ENCODE measurements around the gene HCST. TPM values are rescaled to one million over a fixed set of nuclear protein-coding genes. Genes with fewer than 3 reads are reported as not detected.
A peak's percentile ranks its signal among the peaks of the same experiment; 100 is the strongest.
"Not testable (repeated sequence)": the region's sequence is repeated elsewhere in the genome, so short reads cannot be mapped to it uniquely, and the experiment has no call there.

HCST gene
- total RNA-seq, 4 donors from 2014 or later, result 1.3 TPM; not detected in 3

- Histone ChIP-seq H3K9me3 (no peaks in the 10 kb centered on the region), H3K27ac (no peak overlapping the region), H3K4me1 (peaks cover 0 to 8% (median 0%) of the 10 kb centered on the region in 3 donors), H3K27me3 (peaks cover 0 to 87% (median 6%) of the 10 kb centered on the region in 4 donors), H3K4me3 (no peak overlapping the region), H3K36me3 (no peaks in the 10 kb centered on the region)
- intact Hi-C loops (cut with DNase I), result no loop called here
- DNase-seq, result no peak
- TF ChIP-seq POLR2A (IDR thresholded peaks at IDR 0.05), result no peak
- TF ChIP-seq, protein P1, sequence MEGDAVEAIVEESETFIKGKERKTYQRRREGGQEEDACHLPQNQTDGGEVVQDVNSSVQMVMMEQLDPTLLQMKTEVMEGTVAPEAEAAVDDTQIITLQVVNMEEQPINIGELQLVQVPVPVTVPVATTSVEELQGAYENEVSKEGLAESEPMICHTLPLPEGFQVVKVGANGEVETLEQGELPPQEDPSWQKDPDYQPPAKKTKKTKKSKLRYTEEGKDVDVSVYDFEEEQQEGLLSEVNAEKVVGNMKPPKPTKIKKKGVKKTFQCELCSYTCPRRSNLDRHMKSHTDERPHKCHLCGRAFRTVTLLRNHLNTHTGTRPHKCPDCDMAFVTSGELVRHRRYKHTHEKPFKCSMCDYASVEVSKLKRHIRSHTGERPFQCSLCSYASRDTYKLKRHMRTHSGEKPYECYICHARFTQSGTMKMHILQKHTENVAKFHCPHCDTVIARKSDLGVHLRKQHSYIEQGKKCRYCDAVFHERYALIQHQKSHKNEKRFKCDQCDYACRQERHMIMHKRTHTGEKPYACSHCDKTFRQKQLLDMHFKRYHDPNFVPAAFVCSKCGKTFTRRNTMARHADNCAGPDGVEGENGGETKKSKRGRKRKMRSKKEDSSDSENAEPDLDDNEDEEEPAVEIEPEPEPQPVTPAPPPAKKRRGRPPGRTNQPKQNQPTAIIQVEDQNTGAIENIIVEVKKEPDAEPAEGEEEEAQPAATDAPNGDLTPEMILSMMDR (IDR thresholded peaks at IDR 0.05), result no peak
- WGBS, 2 donors, result 73 to 81% methylated on average over 3 to 5 of the region's 5 CpGs
These were observed 39.3 kb upstream of the HCST start for GRCh38 chr19:35863018-35863417.

DNA sequence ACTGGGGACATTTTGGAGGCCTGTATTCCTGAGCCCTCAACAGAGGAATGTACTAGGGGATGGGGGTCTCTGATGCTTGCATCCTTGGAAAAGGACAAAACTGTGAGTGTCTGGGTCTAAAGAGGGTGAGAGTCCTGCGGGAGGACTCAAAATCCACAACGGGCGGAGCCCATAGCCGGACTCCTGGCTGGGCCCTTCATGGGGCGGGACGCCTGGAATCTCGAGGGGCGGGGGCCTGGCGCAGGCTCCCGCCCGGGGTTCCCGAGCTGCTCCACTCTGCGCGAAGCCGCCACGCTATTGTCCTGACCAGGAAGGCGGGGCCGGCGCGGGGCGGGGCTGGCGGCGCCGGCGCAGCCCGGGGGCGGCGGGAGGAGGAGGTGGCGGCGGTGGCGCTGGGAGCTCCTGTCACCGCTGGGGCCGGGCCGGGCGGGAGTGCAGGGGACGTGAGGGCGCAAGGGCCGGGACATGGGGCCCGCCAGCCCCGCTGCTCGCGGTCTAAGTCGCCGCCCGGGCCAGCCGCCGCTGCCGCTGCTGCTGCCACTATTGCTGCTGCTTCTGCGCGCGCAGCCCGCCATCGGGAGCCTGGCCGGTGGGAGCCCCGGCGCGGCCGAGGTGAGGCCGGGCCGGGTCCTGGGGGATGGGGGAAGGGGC, 34.0 kb upstream of the HCST start, which contains the start of gene APLP1:
Gene APLP1, plus strand, starts transcription at position 403 of the 651 bp plus-strand sequence. Its CDS starts 63 bp downstream, at position 466.
- DNase-seq, result no peak
- H3K4me3 ChIP-seq, result peak within 1 kb of the TSS; percentile 19 to 72 (median 44)
- peaks cover 0 to 75% (median 0%) of the 10 kb centered on the region in 4 donors for H3K27me3 ChIP-seq
- peaks cover 17 to 25% (median 17%) of the 10 kb centered on the region in 3 donors for H3K4me1 ChIP-seq
- no peaks in the 10 kb centered on the region for H3K9me3 ChIP-seq
- TF ChIP-seq, protein P1 (IDR thresholded peaks at IDR 0.05), result no peak
- no peak for TF ChIP-seq POLR2A (IDR thresholded peaks at IDR 0.05)
- H3K27ac ChIP-seq, result no peak within 1 kb of the TSS
- H3K36me3 ChIP-seq, result no peaks in the 10 kb centered on the region
- intact Hi-C loops (cut with DNase I), result no loop called here
- 7% methylated on average over 5 of the region's 60 CpGs; no CpG with 5 or more reads in 1 of the 2 donors for WGBS, 2 donors

- DNase-seq, result no peak
- WGBS, 2 donors, result 13% methylated on average over 3 of the region's 15 CpGs; no CpG with 5 or more reads in 1 of the 2 donors
These were observed 33.5 kb upstream of the HCST start for GRCh38 chr19:35868823-35869326.

GRCh38 chr19:35869327-35870123, 32.8 kb upstream of the HCST start:
- peak overlapping the region in 2 of 4 donors; percentile 55 to 72 for H3K4me3 ChIP-seq
- no peak for DNase-seq
- WGBS, 2 donors, result 3 to 6% methylated on average over 10 to 15 of the region's 51 CpGs
- no peak for TF ChIP-seq POLR2A (IDR thresholded peaks at IDR 0.05)
- TF ChIP-seq, protein P1 (IDR thresholded peaks at IDR 0.05), result no peak
- no peaks in the 10 kb centered on the region for H3K9me3 ChIP-seq
- H3K27me3 ChIP-seq, result peaks cover 0 to 71% (median 0%) of the 10 kb centered on the region in 4 donors
- H3K27ac ChIP-seq, result no peak overlapping the region
- intact Hi-C loops (cut with DNase I), result no loop called here
- no peaks in the 10 kb centered on the region for H3K36me3 ChIP-seq
- peaks cover 17 to 25% (median 17%) of the 10 kb centered on the region in 3 donors for H3K4me1 ChIP-seq

More at GRCh38 chr19:35868823-35869326, 33.5 kb upstream of the HCST start:
- Histone ChIP-seq H3K4me3 (peak overlapping the region; percentile 19 to 72 (median 44)), H3K27me3 (peaks cover 0 to 74% (median 0%) of the 10 kb centered on the region in 4 donors), H3K36me3 (no peaks in the 10 kb centered on the region), H3K4me1 (peaks cover 17 to 25% (median 17%) of the 10 kb centered on the region in 3 donors), H3K9me3 (no peaks in the 10 kb centered on the region), H3K27ac (no peak overlapping the region)
- TF ChIP-seq, protein P1 (IDR thresholded peaks at IDR 0.05), result no peak
- TF ChIP-seq POLR2A (IDR thresholded peaks at IDR 0.05), result no peak
- intact Hi-C loops (cut with DNase I), result no loop called here

GRCh38 chr19:35870124-35870736, 32.1 kb upstream of the HCST start:
- intact Hi-C loops (cut with DNase I); H3K9me3 ChIP-seq; H3K27ac ChIP-seq; H3K36me3 ChIP-seq; DNase-seq: not testable (repeated sequence)
- 46 to 48% methylated on average over 24 to 26 of the region's 26 CpGs for WGBS, 2 donors
- H3K27me3 ChIP-seq, result peaks cover 0 to 64% (median 0%) of the 10 kb centered on the region in 4 donors
- H3K4me1 ChIP-seq, result peaks cover 17 to 25% (median 17%) of the 10 kb centered on the region in 3 donors
- H3K4me3 ChIP-seq, result peak overlapping the region in 2 of 4 donors; percentile 55 to 72
